OCI-LY7 (cell line): ENCODE results near the gene AGTR1.

ENCODE experiments used
- EZH2phosphoT487 ChIP-seq: fragments of 200-600 bp; sonication (generic); IDR thresholded peaks from 2 replicates; pipeline ENCODE4 v1.6.1; 2018; ENCODE audit warnings: low read depth, borderline replicate concordance, mild to moderate bottlenecking, mixed run types, antibody characterized with exemption, low read length, moderate library complexity, mixed read lengths
- TF ChIP-seq, protein P1 (sequence below): fragments of 200-600 bp; sonication (generic); conservative IDR thresholded peaks from 2 replicates; pipeline ENCODE4 v1.5.1; 2014; ENCODE audit warnings: mild to moderate bottlenecking, antibody characterized with exemption, low read length, moderate library complexity, mixed read lengths

GRCh38 chr3:148757238-148758215 is 59.8 kb downstream of the AGTR1 start:
- TF ChIP-seq, protein P1, sequence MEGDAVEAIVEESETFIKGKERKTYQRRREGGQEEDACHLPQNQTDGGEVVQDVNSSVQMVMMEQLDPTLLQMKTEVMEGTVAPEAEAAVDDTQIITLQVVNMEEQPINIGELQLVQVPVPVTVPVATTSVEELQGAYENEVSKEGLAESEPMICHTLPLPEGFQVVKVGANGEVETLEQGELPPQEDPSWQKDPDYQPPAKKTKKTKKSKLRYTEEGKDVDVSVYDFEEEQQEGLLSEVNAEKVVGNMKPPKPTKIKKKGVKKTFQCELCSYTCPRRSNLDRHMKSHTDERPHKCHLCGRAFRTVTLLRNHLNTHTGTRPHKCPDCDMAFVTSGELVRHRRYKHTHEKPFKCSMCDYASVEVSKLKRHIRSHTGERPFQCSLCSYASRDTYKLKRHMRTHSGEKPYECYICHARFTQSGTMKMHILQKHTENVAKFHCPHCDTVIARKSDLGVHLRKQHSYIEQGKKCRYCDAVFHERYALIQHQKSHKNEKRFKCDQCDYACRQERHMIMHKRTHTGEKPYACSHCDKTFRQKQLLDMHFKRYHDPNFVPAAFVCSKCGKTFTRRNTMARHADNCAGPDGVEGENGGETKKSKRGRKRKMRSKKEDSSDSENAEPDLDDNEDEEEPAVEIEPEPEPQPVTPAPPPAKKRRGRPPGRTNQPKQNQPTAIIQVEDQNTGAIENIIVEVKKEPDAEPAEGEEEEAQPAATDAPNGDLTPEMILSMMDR, result no peak
- TF ChIP-seq EZH2phosphoT487, result no peak
